Measurements from ENCODE around the gene LBP.

GRCh38 chr20:38340693-38341092 lies 5.6 kb upstream of the LBP start:
- TF ChIP-seq REST (IDR thresholded peaks at IDR 0.05; ENCODE audit: low read depth) (no peak), MAX (IDR thresholded peaks at IDR 0.05) (no peak), TCF12 (IDR thresholded peaks at IDR 0.05; ENCODE audit: low read depth) (no peak), FOXM1 (IDR thresholded peaks at IDR 0.05; ENCODE audit: borderline replicate concordance, low read depth) (no peak), TEAD4 (IDR thresholded peaks at IDR 0.05) (no peak), YY1 (IDR thresholded peaks at IDR 0.05; ENCODE audit: low read depth) (no peak), EGR1 (IDR thresholded peaks at IDR 0.05) (no peak), EP300 (IDR thresholded peaks at IDR 0.05; ENCODE audit: borderline replicate concordance) (no peak), TAF1 (IDR thresholded peaks at IDR 0.05; ENCODE audit: low read depth) (no peak), RAD21 (IDR thresholded peaks at IDR 0.05; ENCODE audit: low read depth) (no peak)

Data from Ishikawa (cell line).